Measurements from ENCODE around the gene ZXDA. TPM values are rescaled to one million over a fixed set of nuclear protein-coding genes. Genes with fewer than 3 reads are reported as not detected.

ZXDA gene
- total and polyA plus RNA-seq, 12 donors = 0.47 to 9.4 (median 4.7) TPM

- peak in 1 of 7 donors; percentile 12 for DNase-seq
- no peak for TF ChIP-seq CTCF (IDR thresholded peaks at IDR 0.05)
- TF ChIP-seq POLR2A (IDR thresholded peaks at IDR 0.05) = peak in 1 of 2 donors; percentile 12
- 4 to 32% (median 27%) methylated on average over 4 of the region's 4 CpGs for WGBS, 4 donors
- Histone ChIP-seq H3K4me1 (replicated peaks in 1 of 2) (peaks cover 13 to 29% of the 10 kb centered on the region in 2 donors), H3K36me3 (replicated peaks in 1 of 2) (no peaks in the 10 kb centered on the region), H3K9me3 (replicated peaks in 1 of 3) (no peaks in the 10 kb centered on the region), H3K27me3 (no peaks in the 10 kb centered on the region), H3K27ac (peak overlapping the region in 3 of 5 donors; percentile 11 to 18 (median 15)), H3K4me3 (peak overlapping the region in 1 of 4 donors; percentile 19)
- intact Hi-C loops (cut with DNase I) = no loop called here
These were observed 9.3 kb downstream of the ZXDA start for GRCh38 chrX:57900975-57901374.

- intact Hi-C loops (cut with DNase I) = no loop called here
- H3K27me3 ChIP-seq = no peaks in the 10 kb centered on the region
- no peaks in the 10 kb centered on the region for H3K9me3 ChIP-seq (replicated peaks in 1 of 3)
- no peak for TF ChIP-seq CTCF (IDR thresholded peaks at IDR 0.05)
- TF ChIP-seq POLR2A (IDR thresholded peaks at IDR 0.05) = no peak
- H3K27ac ChIP-seq = peak overlapping the region in 1 of 5 donors; percentile 15
- H3K4me1 ChIP-seq (replicated peaks in 1 of 2) = peaks cover 13 to 26% of the 10 kb centered on the region in 2 donors
- H3K4me3 ChIP-seq = no peak overlapping the region
- DNase-seq = no peak
- no peaks in the 10 kb centered on the region for H3K36me3 ChIP-seq (replicated peaks in 1 of 2)
These were observed 10.4 kb downstream of the ZXDA start for GRCh38 chrX:57899906-57900305.

GRCh38 chrX:57899064-57899463 is 11.2 kb downstream of the ZXDA start:
- no peak for DNase-seq
- no peak overlapping the region for H3K4me3 ChIP-seq
- 41 to 89% (median 66%) methylated on average over 1 of the region's 1 CpG for WGBS, 4 donors
- H3K4me1 ChIP-seq (replicated peaks in 1 of 2) = peaks cover 13 to 19% of the 10 kb centered on the region in 2 donors
- intact Hi-C loops (cut with DNase I) = no loop called here
- no peaks in the 10 kb centered on the region for H3K36me3 ChIP-seq (replicated peaks in 1 of 2)
- TF ChIP-seq POLR2A (IDR thresholded peaks at IDR 0.05) = no peak
- no peak for TF ChIP-seq CTCF (IDR thresholded peaks at IDR 0.05)
- H3K27me3 ChIP-seq = no peaks in the 10 kb centered on the region
- H3K27ac ChIP-seq = no peak overlapping the region
- no peaks in the 10 kb centered on the region for H3K9me3 ChIP-seq (replicated peaks in 1 of 3)

- Histone ChIP-seq H3K4me3 (no peak overlapping the region), H3K27ac (no peak overlapping the region), H3K27me3 (no peaks in the 10 kb centered on the region), H3K4me1 (replicated peaks in 1 of 2) (no peaks in the 10 kb centered on the region), H3K36me3 (replicated peaks in 1 of 2) (no peaks in the 10 kb centered on the region), H3K9me3 (replicated peaks in 1 of 3) (no peaks in the 10 kb centered on the region)
- no peak for TF ChIP-seq POLR2A (IDR thresholded peaks at IDR 0.05)
- TF ChIP-seq CTCF (IDR thresholded peaks at IDR 0.05) = no peak
- DNase-seq = no peak
- intact Hi-C loops (cut with DNase I) = no loop called here
- 90 to 100% (median 95%) methylated on average over 1 to 6 of the region's 6 CpGs; no CpG with 5 or more reads in 1 of the 4 donors for WGBS, 4 donors
These were observed 38.8 kb downstream of the ZXDA start for GRCh38 chrX:57871463-57871862.

Other genes starting within 250 kb of the ZXDA start
- under 1 TPM in 1 of 9 donors, not detected in 8; 0.24 TPM for gene NLRP2B, start 230.2 kb downstream of the ZXDA start, total RNA-seq
- not detected for gene NLRP2B, start 230.2 kb downstream of the ZXDA start, polyA plus RNA-seq

All from adrenal gland (tissue), 12 donors.